SU-DHL-6 (cell line): Measurements from ENCODE around the gene ATP7B.
"Not testable (repeated sequence)": the region's sequence is repeated elsewhere in the genome, so short reads cannot be mapped to it uniquely, and the experiment has no call there.

ENCODE experiments used
- H2AFZ ChIP-seq: fragments of 200-600 bp; sonication (generic); 2 replicates; pipeline ENCODE4 v1.6.1; 2014; ENCODE audit warnings: low read depth, mild to moderate bottlenecking, moderate library complexity, mixed read lengths, antibody characterized with exemption, low read length; ENCODE audit not compliant: severe bottlenecking
- H3F3A ChIP-seq: fragments of 200-600 bp; shearing (Covaris generic); 2 replicates; pipeline ENCODE4 v1.6.0; 2016; ENCODE audit warnings: antibody characterized with exemption, mild to moderate bottlenecking; ENCODE audit not compliant: insufficient read depth
- H3K27ac ChIP-seq: fragments of 200-600 bp; sonication (generic); 2 replicates; pipeline ENCODE4 v1.5.1; 2016; ENCODE audit warnings: low read depth, mild to moderate bottlenecking, low read length, moderate library complexity, mixed read lengths
- H3K27me3 ChIP-seq: fragments of 200-600 bp; sonication (generic), shearing (Covaris generic); 2 replicates; pipeline ENCODE4 v1.6.0; 2014; ENCODE audit warnings: mild to moderate bottlenecking, low read length
- H3K36me3 ChIP-seq: fragments of 200-600 bp; sonication (generic); 2 replicates; pipeline ENCODE4 v1.6.1; 2014; ENCODE audit warnings: mild to moderate bottlenecking, low read length, mixed read lengths
- H3K4me2 ChIP-seq: fragments of 300-600, 200-600 bp; shearing (Covaris generic), sonication (generic); 2 replicates; pipeline ENCODE4 v1.6.0; 2014; ENCODE audit warnings: low read length, low read depth, mild to moderate bottlenecking; ENCODE audit not compliant: poor library complexity, severe bottlenecking
- H3K4me3 ChIP-seq: fragments of 200-600 bp; sonication (generic); 2 replicates; pipeline ENCODE4 v1.5.1; 2014; ENCODE audit warnings: antibody characterized with exemption, low read length, mild to moderate bottlenecking, mixed read lengths; ENCODE audit not compliant: insufficient read depth, poor library complexity, severe bottlenecking
- H3K79me2 ChIP-seq: fragments of 200-600 bp; sonication (generic); 2 replicates; pipeline ENCODE4 v1.6.1; 2014; ENCODE audit warnings: mild to moderate bottlenecking, low read length, moderate library complexity; ENCODE audit not compliant: insufficient read depth
- H3K9ac ChIP-seq: fragments of 200-600 bp; sonication (generic); 2 replicates; pipeline ENCODE4 v1.7.0; 2014; ENCODE audit warnings: mild to moderate bottlenecking, low read length
- H3K9me2 ChIP-seq: fragments of 200-600 bp; sonication (generic); replicated peaks from 2 replicates; pipeline ENCODE4 v1.6.1; 2014; ENCODE audit warnings: low read length; ENCODE audit not compliant: insufficient read depth
- H3K9me3 ChIP-seq: fragments of 200-600 bp; sonication (generic); 2 replicates; pipeline ENCODE4 v1.6.1; 2014; ENCODE audit warnings: low read length, mixed read lengths; ENCODE audit not compliant: insufficient read depth
- H4K20me1 ChIP-seq: fragments of 200-600 bp; sonication (generic); 2 replicates; pipeline ENCODE4 v1.6.1; 2014; ENCODE audit warnings: low read depth, mild to moderate bottlenecking, antibody characterized with exemption, low read length, moderate library complexity, mixed read lengths
- EZH2phosphoT487 ChIP-seq: fragments of 200-600 bp; sonication (generic), shearing (Covaris generic); conservative IDR thresholded peaks from 2 replicates; pipeline ENCODE4 v1.6.1; 2018; ENCODE audit warnings: mild to moderate bottlenecking, antibody characterized with exemption, low read length, moderate library complexity, mixed read lengths
- TF ChIP-seq, protein P1 (sequence below): fragments of 200-600 bp; sonication (generic); IDR thresholded peaks from one replicate; pipeline ENCODE4 v1.5.1; 2017; ENCODE audit warnings: antibody characterized with exemption, mild to moderate bottlenecking, low read length, moderate library complexity; ENCODE audit not compliant: insufficient read depth, poor library complexity, severe bottlenecking

ATP7B gene

DNA sequence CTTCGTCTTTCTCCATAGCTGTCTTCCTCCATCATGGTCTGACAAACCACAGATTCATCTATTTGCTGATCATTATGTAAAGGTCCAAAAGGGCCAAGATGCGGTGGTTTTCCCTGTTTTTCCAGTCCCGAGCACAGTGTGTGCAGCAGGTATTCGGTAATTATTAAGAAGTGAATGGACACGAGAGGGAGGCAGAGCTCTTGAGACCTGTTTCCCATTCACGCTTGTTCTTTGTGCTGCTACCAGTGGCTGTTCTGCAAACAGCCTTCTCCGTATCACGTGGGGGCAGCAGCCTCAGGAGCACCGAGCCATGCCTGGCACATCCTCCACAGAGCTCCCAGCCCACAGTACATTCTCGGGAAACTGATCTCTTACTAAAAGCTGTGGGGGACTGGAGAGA lies 99.2 kb downstream of the ATP7B start:
- Histone ChIP-seq H3K27ac (no peak overlapping the region), H3K27me3 (no peaks in the 10 kb centered on the region), H3K4me2 (no peak overlapping the region), H3K9me2 (no peaks in the 10 kb centered on the region), H4K20me1 (no peaks in the 10 kb centered on the region), H3K9ac (no peak overlapping the region), H3K36me3 (no peaks in the 10 kb centered on the region), H2AFZ (no peak overlapping the region), H3F3A (no peaks in the 10 kb centered on the region), H3K4me3 (no peak overlapping the region), H3K79me2 (no peaks in the 10 kb centered on the region), H3K9me3 (no peaks in the 10 kb centered on the region)
- TF ChIP-seq, protein P1, sequence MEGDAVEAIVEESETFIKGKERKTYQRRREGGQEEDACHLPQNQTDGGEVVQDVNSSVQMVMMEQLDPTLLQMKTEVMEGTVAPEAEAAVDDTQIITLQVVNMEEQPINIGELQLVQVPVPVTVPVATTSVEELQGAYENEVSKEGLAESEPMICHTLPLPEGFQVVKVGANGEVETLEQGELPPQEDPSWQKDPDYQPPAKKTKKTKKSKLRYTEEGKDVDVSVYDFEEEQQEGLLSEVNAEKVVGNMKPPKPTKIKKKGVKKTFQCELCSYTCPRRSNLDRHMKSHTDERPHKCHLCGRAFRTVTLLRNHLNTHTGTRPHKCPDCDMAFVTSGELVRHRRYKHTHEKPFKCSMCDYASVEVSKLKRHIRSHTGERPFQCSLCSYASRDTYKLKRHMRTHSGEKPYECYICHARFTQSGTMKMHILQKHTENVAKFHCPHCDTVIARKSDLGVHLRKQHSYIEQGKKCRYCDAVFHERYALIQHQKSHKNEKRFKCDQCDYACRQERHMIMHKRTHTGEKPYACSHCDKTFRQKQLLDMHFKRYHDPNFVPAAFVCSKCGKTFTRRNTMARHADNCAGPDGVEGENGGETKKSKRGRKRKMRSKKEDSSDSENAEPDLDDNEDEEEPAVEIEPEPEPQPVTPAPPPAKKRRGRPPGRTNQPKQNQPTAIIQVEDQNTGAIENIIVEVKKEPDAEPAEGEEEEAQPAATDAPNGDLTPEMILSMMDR = no peak
- no peak for TF ChIP-seq EZH2phosphoT487

DNA sequence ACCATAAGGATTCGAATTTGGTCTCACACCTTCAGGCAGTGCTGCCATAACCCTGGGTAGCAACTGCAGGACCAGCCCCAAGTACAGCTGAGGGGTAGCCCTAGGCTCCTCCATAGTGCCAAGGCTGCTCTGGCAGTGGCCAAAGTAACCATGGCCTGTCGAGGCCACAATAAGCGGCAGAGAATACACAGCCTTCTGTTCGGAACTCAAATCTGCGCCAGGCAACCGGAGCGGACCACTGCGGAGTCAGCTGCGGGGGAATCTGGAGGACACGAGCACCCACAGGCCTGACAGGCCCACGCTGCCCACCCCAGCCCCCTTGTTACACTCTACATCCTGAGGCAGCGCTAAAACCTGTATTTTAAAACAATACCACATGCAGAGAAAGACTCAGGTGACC lies 100.7 kb downstream of the ATP7B start:
- H3K36me3 ChIP-seq = no peaks in the 10 kb centered on the region
- H3K79me2 ChIP-seq = no peaks in the 10 kb centered on the region
- TF ChIP-seq, protein P1 = no peak
- no peak for TF ChIP-seq EZH2phosphoT487
- no peaks in the 10 kb centered on the region for H3K9me2 ChIP-seq
- no peak overlapping the region for H3K4me3 ChIP-seq
- H2AFZ ChIP-seq = no peak overlapping the region
- H3F3A ChIP-seq = no peaks in the 10 kb centered on the region
- H4K20me1 ChIP-seq = no peaks in the 10 kb centered on the region
- H3K4me2 ChIP-seq = no peak overlapping the region
- H3K9me3 ChIP-seq = no peaks in the 10 kb centered on the region
- no peak overlapping the region for H3K9ac ChIP-seq
- no peaks in the 10 kb centered on the region for H3K27me3 ChIP-seq
- H3K27ac ChIP-seq = no peak overlapping the region

DNA sequence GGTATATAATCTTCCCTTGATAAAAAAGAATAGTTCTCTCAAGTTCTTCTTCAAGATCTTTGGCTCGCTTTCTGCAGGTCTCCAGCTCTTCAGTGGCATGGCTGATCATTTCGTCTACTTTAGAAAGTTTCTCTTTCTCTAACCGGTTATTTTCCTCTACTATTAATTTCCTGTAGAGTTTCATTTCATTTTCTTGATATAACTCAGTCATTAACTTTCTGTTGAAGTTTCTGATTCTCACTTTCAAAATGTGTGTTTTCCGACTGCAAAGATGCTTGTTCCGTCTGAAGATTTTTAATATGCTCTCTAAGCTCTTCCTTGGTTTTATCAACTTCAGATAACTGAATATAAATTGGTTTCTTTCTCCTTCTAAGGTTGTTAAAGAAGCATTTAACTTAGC lies 102.0 kb downstream of the ATP7B start:
- not testable (repeated sequence) for H3K9ac ChIP-seq, H3K9me2 ChIP-seq, H3K4me2 ChIP-seq, H3K4me3 ChIP-seq, H3K27ac ChIP-seq, H3K79me2 ChIP-seq, H2AFZ ChIP-seq, H4K20me1 ChIP-seq, H3F3A ChIP-seq, H3K27me3 ChIP-seq, H3K9me3 ChIP-seq, H3K36me3 ChIP-seq

DNA sequence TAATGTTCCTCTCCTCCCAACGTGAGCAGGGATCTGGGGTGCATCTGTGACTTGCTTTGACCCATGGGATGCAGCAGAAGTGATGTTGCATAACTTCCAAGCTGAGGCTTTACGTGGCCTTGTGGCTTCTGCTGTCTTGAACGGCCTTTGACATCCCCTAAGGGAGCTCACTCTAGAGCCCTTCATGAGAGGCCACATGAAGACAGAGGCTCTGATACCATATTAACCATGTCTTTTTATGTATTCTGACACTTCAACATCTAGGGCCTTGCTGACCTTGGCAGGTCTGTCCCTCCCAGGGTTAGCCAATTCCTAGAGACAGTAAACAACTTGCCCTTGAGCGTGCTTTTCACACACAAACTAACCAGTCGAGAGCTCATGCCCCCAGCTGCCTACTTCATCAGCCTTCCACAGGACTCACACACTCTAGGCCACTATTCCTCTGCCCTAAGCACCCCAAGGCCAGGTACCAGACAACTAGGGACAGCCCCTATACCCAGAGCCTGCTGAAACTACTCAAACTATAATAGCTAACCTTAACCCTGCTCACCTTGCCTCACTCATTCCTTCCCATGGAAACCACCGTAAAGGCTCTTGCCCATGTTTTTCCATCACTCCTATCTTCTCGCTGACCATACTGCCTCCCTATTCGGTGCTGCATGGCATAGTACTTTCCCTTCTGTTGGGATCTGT lies 104.1 kb downstream of the ATP7B start:
- Histone ChIP-seq H3K27ac (no peak overlapping the region), H3K4me3 (no peak overlapping the region), H3K4me2 (no peak overlapping the region), H2AFZ (no peak overlapping the region), H3F3A (no peaks in the 10 kb centered on the region), H3K9me3 (no peaks in the 10 kb centered on the region), H4K20me1 (no peaks in the 10 kb centered on the region), H3K27me3 (no peaks in the 10 kb centered on the region), H3K9ac (no peak overlapping the region), H3K36me3 (no peaks in the 10 kb centered on the region), H3K9me2 (no peaks in the 10 kb centered on the region), H3K79me2 (no peaks in the 10 kb centered on the region)
- TF ChIP-seq, protein P1 = no peak
- TF ChIP-seq EZH2phosphoT487 = no peak
